GM18867 (cell line): ENCODE results near the gene TMEM150B.

ENCODE experiments used
- ATAC-seq: cut with Tn5 transposase; IDR thresholded peaks from one replicate; pipeline ENCODE4 v1.9.1; 2021; ENCODE audit warnings: mild to moderate bottlenecking, moderate library complexity; ENCODE audit not compliant: unreplicated experiment

TMEM150B gene, protein sequence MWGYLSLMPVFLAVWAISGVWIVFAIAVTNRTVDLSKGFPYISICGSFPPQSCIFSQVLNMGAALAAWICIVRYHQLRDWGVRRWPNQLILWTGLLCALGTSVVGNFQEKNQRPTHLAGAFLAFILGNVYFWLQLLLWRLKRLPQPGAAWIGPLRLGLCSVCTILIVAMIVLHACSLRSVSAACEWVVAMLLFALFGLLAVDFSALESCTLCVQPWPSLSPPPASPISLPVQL

DNA sequence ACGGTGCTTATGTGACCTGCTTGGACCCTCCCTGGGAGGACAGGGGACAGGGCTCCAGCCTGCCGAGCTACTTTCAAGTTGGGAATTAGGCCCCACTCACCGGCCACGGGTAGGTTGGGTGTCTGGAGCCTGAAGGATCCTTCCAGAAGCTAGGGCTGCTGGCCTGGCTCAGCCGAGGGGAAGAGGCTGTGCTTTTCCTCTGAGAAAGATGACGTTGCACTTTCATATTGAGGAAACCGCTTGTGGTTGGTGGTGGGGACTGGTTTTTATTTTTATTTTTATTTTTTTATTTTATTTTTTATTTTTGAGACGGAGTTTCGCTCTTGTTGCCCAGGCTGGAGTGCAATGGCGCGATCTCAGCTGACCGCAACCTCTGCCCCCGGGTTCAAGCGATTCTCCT lies at the start of gene TMEM150B:
TSS of gene TMEM150B (minus strand) at position 170 of the 400 bp plus-strand sequence. CDS start 4,305 bp downstream, outside the sequence.
- no peak for ATAC-seq

DNA sequence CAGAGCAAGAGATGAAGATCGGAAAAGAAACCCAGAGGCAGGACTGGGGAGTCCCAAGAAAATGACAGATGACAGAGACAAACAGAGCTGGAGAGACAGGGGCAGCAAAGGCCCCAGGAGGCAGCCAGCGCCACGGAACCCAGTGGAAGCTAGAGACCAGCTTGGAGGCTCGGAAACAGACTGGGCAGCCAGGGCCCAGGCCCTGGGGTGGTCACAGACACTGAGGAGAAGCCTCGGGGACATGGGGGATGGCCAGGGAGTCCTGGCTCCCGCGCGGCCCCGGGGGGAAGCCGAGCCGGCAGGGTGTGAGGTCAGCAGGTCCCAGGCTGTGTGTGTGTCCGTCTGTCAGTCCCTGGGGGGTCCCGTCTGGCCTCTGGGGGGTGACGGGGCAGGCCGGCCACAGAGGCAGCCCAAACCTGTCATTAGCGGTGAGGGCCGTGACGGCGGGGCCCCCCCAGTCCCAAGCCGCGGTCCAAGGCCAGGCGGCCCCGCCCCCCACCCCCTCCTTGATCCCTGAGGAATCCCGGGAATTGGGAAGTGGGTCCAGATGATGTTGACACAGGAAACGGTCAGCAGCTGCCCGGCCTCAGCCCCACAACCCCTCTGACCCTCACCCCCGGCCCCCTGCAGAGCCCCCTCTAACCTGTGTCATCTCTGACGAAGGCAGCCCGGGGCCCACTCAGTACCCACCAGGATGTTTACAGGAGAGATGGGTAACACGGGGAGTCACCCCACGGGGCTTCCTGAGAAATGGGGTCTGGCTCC lies 49.0 kb upstream of the TMEM150B start:
- no peak for ATAC-seq

DNA sequence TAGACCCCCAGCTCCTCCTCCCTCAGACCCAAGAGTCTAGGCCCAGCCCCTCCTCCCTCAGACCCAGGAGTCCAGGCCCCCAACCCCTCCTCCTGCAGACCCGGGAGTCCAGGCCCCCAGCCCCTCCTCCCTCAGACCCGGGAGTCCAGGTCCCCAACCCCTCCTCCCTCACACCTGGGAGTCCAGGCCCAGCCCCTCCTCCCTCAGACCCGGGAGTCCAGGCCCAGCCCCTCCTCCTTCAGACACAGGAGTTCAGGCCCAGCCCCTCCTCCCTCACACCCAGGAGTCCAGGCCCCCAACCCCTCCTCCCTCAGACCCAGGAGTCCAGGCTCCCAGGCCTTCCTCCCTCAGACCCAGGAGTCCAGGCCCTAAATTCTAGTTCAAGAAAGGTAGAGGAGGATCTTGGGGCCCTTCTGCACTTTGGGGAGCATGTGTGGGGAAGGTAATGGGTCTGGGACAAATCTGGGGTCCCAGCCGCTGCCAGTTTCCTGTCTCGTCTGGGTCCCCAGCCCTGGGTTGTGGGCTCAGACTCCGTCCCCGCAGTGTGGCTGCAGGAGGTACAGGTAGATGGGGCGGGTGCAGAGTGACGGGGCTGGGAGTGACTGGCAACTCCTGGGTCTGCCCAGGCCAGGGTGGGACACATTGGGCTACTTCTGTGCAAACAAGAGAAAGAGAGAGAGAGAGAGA lies 48.3 kb upstream of the TMEM150B start:
- ATAC-seq, result no peak

DNA sequence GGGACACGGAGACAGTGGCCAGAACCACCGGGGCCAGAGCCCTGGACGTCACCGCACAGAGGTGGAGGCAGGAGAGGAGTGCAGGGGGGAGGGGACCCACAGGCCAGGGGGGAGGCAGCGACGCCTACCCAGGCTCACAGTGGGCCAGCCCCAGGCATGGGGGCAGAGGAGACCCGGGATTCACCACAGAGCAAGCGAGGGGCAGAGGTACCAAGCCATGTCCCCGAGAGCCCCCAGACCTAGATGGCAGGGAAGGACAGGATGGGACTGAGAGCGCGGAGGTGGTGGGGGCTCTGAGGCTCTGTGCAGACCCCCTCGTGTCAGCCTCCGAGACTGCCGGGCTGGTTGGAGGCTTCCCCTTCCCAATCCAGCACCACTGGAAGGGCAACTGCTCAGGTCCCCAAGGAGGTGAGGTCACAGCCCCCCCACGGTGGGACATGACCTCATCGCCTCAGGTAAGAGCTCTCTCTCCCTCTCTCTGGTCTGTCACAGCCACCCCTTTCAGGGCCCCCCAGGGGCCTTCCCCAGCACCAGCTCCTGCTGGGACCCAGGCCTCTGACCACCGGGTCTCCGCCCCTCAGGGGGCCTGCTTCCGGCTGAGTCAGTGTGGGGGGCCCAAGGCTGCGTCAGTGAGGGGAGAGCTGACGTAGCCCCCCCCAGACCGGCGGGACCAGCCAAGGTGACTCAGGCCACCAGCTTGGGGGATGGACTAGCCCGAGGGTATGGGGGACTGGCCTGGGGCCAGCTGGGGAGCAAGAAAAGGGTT lies 47.4 kb upstream of the TMEM150B start:
- ATAC-seq, result no peak

DNA sequence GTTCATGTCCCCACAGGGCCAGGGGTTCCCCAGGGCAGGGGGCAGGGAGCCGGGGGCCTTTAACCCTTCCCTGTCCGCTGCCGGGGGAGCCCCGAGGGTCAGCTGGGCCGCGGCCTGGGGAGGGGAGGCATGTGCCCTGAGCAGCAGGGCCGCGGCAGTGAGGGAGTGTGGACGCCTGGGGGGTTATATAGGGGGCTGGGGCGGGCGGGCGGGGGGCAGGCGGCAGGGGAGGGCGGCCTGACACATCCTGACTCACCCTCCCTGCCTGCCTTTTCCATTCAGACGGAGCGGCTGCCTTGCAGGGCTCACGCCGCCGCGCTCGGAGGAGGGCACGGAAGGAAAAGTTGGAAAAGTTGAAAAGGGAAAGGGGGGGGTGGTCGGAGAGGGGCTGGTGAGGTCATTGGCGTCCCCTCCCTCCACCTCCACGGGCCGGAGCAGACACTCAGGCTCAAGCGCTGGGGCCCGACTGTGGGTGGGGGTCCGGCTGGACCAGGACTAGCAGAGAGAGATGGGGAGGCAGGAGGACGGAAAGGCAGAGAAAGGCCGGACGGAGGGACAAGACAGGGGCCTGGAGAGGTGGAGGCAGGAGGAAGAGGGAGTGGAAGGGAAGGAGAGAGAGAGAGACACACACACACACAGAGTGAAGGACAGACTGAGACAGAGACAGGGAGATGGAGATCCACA lies 45.3 kb upstream of the TMEM150B start, which contains the start of gene IL11:
TSS of gene IL11 (minus strand) at position 159 of the 684 bp plus-strand sequence. CDS start at position 6, 153 bp downstream.
- ATAC-seq, result no peak

DNA sequence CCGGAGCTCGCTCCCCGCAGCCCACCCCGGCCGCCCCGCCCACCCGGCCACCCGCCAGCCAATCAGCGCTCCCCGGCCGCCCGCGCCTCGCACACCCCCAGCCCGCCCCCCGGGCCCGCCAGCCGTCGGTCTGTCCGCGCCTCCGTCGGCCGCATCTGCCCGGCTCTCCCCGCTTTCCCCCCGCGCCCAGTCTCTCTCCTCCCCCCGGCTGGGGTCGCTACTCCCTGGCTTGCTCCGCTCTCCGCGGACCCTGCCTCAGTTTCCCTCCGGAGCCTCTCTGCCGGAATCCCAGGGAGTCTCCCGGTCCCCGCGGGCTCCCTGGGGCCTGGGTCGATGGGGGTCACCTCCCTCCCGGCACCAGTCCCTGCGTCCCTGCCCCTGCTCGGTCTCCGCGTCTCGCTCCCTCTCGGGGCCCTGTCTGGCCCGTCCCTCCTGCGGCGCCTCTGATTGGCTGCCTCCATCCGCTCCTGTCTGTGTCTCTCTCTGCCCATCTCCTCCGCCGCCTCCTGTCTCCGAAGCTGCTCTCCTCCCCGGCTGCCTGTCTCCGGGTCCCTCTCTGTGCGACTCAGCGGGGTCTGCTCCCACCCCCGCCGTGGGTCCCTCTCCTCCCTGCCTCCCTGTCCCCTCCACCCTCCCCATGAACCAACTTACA lies 44.6 kb upstream of the TMEM150B start:
- ATAC-seq, result no peak

DNA sequence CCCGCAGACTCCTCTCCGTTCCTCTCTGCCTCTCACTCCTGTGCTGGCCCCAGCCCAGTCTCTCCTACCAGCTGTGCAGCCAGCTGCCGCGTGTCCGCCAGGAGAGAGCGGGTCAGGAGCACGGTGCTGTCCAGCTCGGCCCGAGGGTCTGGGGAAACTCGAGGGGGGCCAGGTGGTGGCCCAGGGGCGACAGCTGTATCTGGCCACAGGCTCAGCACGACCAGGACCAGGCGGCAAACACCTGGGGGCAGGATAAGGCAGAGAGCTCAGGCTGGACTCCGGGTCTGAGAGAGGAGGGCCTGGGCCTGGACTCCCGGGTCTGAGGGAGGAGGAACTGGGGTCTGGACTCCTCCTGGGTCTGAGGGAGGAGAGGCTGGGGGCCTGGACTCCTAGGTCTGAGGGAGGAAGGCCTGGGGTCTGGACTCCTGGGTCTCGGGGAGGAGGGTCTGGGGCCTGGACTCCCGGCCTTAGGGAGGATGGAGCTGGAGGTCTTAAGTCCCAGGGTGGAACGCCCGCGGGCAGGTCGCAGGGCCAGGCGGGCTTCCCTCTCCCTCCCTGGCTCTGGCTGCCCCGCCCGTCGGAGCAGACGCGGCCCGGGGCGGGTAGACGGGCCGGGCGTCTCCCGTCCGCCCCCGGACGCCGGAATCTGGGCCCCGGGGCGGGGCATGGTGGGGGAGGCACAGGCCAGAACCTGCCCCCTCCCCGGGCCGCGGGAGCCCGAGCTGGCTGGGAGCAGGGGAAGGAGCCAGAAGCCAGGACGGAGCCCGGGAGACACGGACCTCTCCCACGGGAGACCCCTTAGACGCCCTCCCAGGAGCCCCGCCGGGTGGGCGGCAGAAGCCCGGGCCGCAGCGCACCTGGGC lies 43.8 kb upstream of the TMEM150B start:
- no peak for ATAC-seq

DNA sequence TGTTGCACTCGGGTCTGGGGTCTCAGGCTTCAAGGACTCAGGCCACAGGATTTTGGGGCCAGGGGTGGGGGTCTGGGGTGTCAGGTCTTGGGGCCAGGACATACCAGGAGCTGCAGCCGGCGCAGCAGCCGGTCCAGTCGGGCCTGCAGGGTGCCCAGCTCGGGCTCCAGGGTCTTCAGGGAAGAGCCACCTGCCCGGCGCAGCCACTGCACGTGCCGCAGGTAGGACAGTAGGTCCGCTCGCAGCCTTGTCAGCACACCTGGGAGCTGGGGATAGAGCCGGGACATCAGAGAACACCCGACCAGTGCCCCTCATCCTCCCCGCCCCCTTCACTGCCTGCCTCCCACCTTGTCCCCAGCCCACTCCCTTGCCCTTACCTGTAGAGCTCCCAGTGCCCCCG lies 43.0 kb upstream of the TMEM150B start:
- no peak for ATAC-seq

DNA sequence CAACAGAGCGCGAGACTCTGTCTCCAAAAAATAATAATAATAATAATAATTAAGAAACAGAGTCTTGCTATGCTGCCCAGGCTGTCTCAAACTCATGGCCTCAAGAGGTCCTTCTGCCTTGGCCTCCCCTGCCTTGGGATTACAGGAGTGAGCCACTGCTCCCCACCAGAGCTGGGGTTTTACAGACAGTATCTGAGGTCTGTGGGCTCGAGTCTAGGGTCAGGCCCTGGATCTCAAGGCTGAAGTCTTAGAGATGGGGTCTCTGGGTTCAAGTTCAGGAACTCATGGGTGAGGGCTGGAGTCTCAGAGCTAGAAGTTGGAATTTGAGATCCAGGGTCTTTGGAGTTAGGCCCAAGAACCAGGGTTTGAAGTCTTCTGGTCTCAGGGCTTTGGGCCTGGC lies 41.6 kb upstream of the TMEM150B start:
- ATAC-seq, result no peak

DNA sequence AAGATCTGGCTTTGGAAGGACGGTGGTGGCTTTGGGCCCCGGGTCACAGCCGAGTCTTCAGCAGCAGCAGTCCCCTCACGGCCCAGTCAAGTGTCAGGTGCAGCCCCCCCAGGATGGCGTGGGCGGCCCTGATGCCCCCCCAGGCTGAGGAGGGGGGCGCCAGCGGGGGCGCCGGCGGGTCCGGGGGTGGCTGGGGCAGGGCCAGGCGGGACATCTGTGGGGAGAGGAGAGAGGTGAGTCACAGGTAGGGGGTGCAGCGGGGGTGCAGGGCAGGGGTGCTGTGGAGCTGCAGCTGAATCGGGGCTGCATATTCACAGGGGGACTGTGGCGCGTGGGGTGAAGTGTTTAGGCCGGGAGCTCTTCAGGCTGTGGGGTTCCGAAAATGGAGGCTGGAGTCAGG lies 40.8 kb upstream of the TMEM150B start:
- no peak for ATAC-seq

DNA sequence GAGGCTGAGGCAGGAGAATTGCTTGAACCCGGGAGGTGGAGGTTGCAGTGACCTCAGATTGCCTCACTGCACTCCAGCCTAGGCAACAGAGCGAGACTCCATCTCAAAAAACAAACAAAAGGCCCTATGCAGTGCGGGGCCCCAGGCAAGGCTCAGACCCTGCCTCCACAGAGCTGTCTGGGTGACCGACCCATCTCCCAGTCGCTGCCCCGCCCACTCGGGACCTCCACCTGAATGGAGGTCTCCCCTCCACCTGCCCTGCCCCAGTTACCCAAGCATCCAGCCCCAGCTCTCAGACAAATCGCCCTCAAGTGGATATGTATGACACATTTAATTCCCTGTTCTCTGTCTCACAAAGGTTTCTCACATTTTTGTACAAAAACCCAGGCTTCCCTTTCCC lies 40.1 kb upstream of the TMEM150B start:
- no peak for ATAC-seq

DNA sequence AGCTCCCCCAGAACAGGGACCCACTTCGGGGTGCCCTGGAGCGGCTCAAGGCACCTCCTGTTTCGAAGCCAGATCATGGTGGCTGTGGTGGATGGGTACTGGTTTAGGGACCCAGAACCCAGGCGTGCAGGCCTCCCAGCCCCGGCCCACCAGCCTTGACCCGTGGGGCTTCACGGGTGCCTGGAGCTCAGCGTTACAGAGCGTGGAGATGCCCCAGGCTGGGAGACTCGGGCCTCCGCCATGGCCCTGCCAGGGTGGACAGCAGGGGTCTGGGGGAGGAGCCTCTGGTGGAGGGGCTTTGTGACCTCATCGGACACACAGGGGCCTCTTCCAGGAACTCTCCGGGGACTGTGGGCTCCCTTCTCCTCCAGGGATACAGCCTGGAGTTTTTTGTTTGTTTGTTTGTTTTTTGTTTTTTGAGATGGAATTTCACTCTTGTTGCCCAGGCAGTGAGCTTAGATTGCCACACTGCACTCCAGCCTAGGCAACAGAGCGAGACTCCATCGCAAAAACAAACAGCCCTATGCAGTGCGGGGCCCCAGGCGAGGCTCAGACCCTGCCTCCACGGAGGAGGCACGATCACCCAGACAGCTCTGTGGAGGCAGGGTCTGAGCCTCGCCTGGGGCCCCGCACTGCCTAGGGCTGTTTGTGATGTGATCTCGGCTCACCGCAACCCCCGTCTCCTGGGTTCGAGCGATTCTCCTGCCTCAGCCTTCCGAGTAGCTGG lies 38.0 kb upstream of the TMEM150B start, which contains the start of gene GARIN5B:
TSS of gene GARIN5B (minus strand) at position 271 of the 727 bp plus-strand sequence. CDS start at position 77, 194 bp downstream.
- no peak for ATAC-seq

DNA sequence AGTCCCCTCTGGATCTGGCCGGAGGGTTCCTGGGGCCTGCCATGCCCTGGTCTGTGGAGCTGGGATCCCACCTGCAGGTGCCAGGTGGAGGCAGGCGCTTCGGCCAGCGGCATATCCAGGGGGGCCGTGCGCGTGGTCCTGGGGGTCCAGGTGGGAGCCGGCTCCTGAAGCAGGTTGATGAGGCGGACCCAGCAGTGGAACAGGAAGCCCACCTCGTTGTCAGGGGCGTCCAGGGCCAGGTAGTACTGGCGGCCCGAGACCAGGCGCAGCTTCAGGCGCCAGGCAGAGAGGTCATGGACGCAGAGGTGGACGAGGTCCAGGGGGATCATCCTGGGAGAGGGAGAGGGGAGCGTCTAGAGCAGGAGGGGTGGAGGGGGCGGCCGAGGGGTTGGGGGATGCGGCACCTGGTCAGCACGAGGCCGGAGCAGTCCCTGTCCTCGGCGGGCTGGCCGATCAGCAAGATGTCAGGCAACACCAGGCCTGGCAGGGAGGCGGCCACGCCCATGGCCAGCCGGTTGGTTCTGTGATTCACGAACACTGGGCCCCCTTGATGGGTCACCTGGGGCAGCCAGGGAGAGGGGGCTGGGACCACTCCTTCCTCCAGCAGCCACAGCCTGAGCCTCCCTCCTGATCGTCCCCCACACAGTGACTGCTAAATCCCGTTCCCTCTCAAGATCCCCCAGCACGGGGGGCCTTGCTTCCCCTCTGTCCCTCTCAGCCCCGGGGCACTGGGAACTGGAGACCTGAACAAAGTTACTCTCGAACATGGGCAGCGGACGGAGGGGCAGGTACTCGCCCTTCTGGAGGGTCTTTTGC lies 37.2 kb upstream of the TMEM150B start:
- no peak for ATAC-seq

DNA sequence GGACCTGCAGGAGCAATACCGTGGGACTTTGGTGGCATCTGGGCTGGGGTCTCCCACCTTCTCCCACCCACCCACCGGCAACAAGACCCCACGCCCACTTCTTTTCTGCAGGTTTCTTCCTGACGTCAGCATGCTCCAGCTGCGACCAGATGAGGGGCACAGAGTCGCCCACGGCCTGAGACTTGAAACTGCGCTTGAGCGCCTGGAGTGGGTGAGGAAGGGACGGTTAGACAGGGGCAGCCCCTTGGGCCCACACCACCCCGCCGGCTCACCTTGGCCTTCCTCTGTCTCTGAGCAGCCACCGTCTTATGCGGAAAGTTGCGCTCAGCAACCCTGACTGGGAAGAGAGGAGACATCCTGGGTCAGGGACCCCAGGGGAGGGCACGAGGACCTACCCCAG lies 35.8 kb upstream of the TMEM150B start:
- no peak for ATAC-seq

DNA sequence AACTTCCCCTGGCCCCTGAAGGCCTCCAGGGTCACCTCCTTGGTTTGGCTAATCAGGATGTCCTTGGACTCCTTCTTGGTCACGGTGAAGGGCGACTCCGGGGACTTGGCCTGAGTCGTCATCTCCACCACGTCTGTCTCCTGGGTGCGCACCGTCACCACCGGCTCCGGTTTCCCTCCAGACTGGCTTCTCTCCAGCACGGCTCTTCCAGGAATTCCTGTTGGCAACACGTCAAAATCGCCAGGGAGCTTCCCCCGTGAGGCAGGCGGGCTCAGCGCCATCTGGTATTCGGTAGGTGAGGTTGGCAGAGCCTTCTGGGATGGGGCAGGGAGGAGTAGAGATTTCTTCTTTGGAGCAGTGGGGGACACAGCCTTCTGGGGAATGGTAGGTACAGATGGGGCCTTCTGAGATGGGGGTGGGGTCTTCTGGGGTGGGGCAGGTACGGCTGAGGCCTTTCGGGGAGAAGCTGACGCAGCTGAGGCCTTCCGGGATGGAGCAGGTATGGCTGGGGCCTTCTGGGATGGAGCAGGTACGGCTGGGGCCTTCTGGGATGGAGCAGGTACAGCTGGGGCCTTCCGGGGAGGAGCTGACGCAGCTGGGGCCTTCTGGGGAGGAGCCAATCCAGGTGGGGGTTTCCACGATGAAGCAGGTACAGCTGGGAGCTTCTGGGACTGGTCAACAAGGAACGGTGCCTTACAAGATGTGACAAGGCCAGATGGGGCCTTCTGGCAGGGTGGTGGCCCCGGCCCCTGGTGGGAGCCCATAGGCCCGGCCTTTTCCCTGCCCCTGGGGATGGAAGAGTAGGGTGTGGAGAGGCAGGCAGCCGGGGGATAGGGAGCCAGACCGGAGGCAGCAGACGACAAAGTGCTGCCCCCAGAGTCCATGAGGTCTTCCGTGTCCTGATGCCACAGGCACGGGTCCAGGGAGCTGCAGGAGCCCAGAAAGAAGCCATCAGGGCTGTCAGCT lies 34.1 kb upstream of the TMEM150B start:
- ATAC-seq, result no peak

DNA sequence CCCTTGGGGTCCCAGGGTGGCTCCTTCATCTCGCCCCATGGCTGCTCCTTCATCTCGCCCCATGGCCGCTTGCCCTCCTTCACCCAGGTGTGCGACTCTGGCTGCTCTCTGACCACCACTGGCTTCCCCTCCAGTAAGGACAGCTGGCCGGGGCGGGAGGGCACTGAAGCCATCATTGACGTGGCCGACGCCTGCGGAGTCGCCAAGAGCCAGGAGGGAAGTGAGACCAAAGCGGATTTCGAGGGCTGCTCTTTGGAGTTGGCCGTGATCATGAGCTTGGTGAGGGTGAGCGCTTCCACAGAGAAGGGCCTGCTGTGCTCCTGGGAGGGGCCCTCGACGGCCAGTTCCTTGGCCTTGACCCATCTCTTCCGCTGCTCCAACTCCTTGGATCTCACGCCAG lies 33.4 kb upstream of the TMEM150B start:
- ATAC-seq, result no peak
